OCI-LY7 (cell line): ENCODE results near the gene SH2D1B. TPM values are rescaled to one million over a fixed set of nuclear protein-coding genes. Genes with fewer than 3 reads are reported as not detected.

Experiments
- BruUV-seq: library from RNA; stranded (reverse); fragments of 400-500 nt; replicated peaks from 2 replicates; lab custom pipeline; 2021; lab: Mats Ljungman, UMichigan
- CTCF ChIA-PET: fragments of 300-600 bp; sonication (Branson Sonifier 250); formaldehyde crosslinking; loops from one replicate; lab custom pipeline; 2022; ENCODE audit warnings: antibody characterized with exemption; ENCODE audit not compliant: unreplicated experiment; lab: Charles Lee
- POLR2A ChIA-PET: fragments of 300-600 bp; sonication (Branson Sonifier 250); formaldehyde crosslinking; loops from one replicate; lab custom pipeline; 2022; ENCODE audit warnings: antibody characterized with exemption; lab: Charles Lee
- DNase-seq: peaks from one replicate; pipeline ENCODE4 v3.0.0-alpha.2; 2015; ENCODE audit warnings: low spot score
- H2AFZ ChIP-seq: fragments of 200-600 bp; sonication (generic), shearing (Covaris generic); 2 replicates; pipeline ENCODE4 v1.6.1; 2014; ENCODE audit warnings: mild to moderate bottlenecking, antibody characterized with exemption, low read length, moderate library complexity
- H3K27ac ChIP-seq: fragments of 200-600 bp; sonication (generic); 2 replicates; pipeline ENCODE4 v1.5.1; 2014; ENCODE audit warnings: mixed run types, low read depth, mild to moderate bottlenecking, moderate library complexity, low read length, inconsistent platforms; ENCODE audit not compliant: poor library complexity, severe bottlenecking
- H3K36me3 ChIP-seq: fragments of 200-600 bp; sonication (generic); 2 replicates; pipeline ENCODE4 v1.6.1; 2014; ENCODE audit warnings: mild to moderate bottlenecking, antibody characterized with exemption, low read length, moderate library complexity, mixed read lengths; ENCODE audit not compliant: insufficient read depth
- H3K4me1 ChIP-seq: fragments of 200-600 bp; sonication (generic); 2 replicates; pipeline ENCODE4 v1.5.1; 2014; ENCODE audit warnings: mild to moderate bottlenecking, low read length; ENCODE audit not compliant: insufficient read depth, poor library complexity, severe bottlenecking
- H3K4me2 ChIP-seq: fragments of 200-600 bp; sonication (generic); 2 replicates; pipeline ENCODE4 v1.6.1; 2014; ENCODE audit warnings: mild to moderate bottlenecking, low read length
- H3K4me3 ChIP-seq: fragments of 200-600 bp; sonication (generic); 2 replicates; pipeline ENCODE4 v1.5.1; 2014; ENCODE audit warnings: mild to moderate bottlenecking, low read depth, low read length; ENCODE audit not compliant: poor library complexity, severe bottlenecking
- H3K79me2 ChIP-seq: fragments of 200-600 bp; sonication (generic); 2 replicates; pipeline ENCODE4 v1.6.1; 2016; ENCODE audit warnings: low read depth, mild to moderate bottlenecking, low read length, moderate library complexity, mixed read lengths; ENCODE audit not compliant: insufficient read depth
- H3K9me2 ChIP-seq: fragments of 200-600 bp; sonication (generic); 2 replicates; pipeline ENCODE4 v1.6.1; 2016; ENCODE audit warnings: mild to moderate bottlenecking, low read length, mixed read lengths; ENCODE audit not compliant: insufficient read depth
- H3K9me3 ChIP-seq: fragments of 200-600 bp; sonication (generic); 2 replicates; pipeline ENCODE4 v1.6.1; 2014; ENCODE audit warnings: mild to moderate bottlenecking, mixed run types, low read length, mixed read lengths
- H4K20me1 ChIP-seq: fragments of 200-600 bp; sonication (generic); 2 replicates; pipeline ENCODE4 v1.6.1; 2014; ENCODE audit warnings: mild to moderate bottlenecking, antibody characterized with exemption, low read length, moderate library complexity, mixed read lengths; ENCODE audit not compliant: insufficient read depth
- CTCF ChIP-seq: fragments of 200-600 bp; sonication (generic); conservative IDR thresholded peaks from 2 replicates; pipeline ENCODE4 v1.5.1; 2014; ENCODE audit warnings: mild to moderate bottlenecking, antibody characterized with exemption, low read length, moderate library complexity, mixed read lengths
- EZH2phosphoT487 ChIP-seq: fragments of 200-600 bp; sonication (generic); IDR thresholded peaks from 2 replicates; pipeline ENCODE4 v1.6.1; 2018; ENCODE audit warnings: low read depth, borderline replicate concordance, mild to moderate bottlenecking, mixed run types, antibody characterized with exemption, low read length, moderate library complexity, mixed read lengths
- intact Hi-C: fragments of 100-400 bp; cut with micrococcal nuclease; formaldehyde crosslinking; loops from one replicate; pipeline ENCODE4 v1.10.0; 2022; ENCODE audit not compliant: unreplicated experiment
- total RNA-seq, 2 experiments: library from RNA; depleted of rRNA in 1 of 2; stranded (reverse); fragments of >200 nt in 1 of 2; shearing (Covaris generic) in 1 of 2; gene quantifications; 2 replicates each; pipeline ENCODE4 v1.2.3, GENCODE V29; 2014 to 2022

The SH2D1B gene
- total RNA-seq, 2 experiments from 2014 or later = not detected

- intact Hi-C loops = no loop called here
- Histone ChIP-seq H3K4me3 (no peak overlapping the region), H3K27ac (no peak overlapping the region), H3K9me3 (no peaks in the 10 kb centered on the region), H2AFZ (no peak overlapping the region), H3K36me3 (no peaks in the 10 kb centered on the region), H3K79me2 (no peaks in the 10 kb centered on the region), H3K4me1 (no peaks in the 10 kb centered on the region), H4K20me1 (no peaks in the 10 kb centered on the region; the same call in 1 of the 2 replicates), H3K4me2 (no peak overlapping the region), H3K9me2 (no peaks in the 10 kb centered on the region)
- BruUV-seq = no TSS peak
- DNase-seq = no peak
- ChIA-PET CTCF (no interaction called here), POLR2A (no interaction called here)
- TF ChIP-seq EZH2phosphoT487 (no peak), CTCF (no peak)
Measured at GRCh38 chr1:162351246-162351842, 60.6 kb downstream of the SH2D1B start.

- no peak overlapping the region for H2AFZ ChIP-seq
- no peak overlapping the region for H3K4me2 ChIP-seq
- no peaks in the 10 kb centered on the region; the same call in 1 of the 2 replicates for H4K20me1 ChIP-seq
- no peaks in the 10 kb centered on the region for H3K36me3 ChIP-seq
- H3K79me2 ChIP-seq = no peaks in the 10 kb centered on the region
- ChIA-PET CTCF (no interaction called here), POLR2A (no interaction called here)
- no peaks in the 10 kb centered on the region for H3K9me3 ChIP-seq
- H3K4me3 ChIP-seq = no peak overlapping the region
- H3K4me1 ChIP-seq = no peaks in the 10 kb centered on the region
- no peak overlapping the region for H3K27ac ChIP-seq
- intact Hi-C loops = no loop called here
- no peak for TF ChIP-seq CTCF
- TF ChIP-seq EZH2phosphoT487 = no peak
- DNase-seq = no peak
- H3K9me2 ChIP-seq = no peaks in the 10 kb centered on the region
- no TSS peak for BruUV-seq
Measured at GRCh38 chr1:162349635-162350330, 62.2 kb downstream of the SH2D1B start.

GRCh38 chr1:162347281-162347680 is 64.7 kb downstream of the SH2D1B start:
- H3K27ac ChIP-seq = no peak overlapping the region
- ChIA-PET CTCF (no interaction called here), POLR2A (interaction anchor here (0.7 kb wide), 1 partner anchor 57 kb away, joined by 3 read pairs; no protein-coding TSS in a partner anchor)
- intact Hi-C loops = no loop called here
- H3K4me3 ChIP-seq = no peak overlapping the region
- no peaks in the 10 kb centered on the region for H3K9me2 ChIP-seq
- TF ChIP-seq CTCF = no peak
- TF ChIP-seq EZH2phosphoT487 = no peak
- BruUV-seq = no TSS peak
- H3K9me3 ChIP-seq = no peaks in the 10 kb centered on the region
- no peaks in the 10 kb centered on the region; the same call in 1 of the 2 replicates for H4K20me1 ChIP-seq
- no peaks in the 10 kb centered on the region for H3K4me1 ChIP-seq
- no peak overlapping the region for H3K4me2 ChIP-seq
- no peak overlapping the region for H2AFZ ChIP-seq
- no peaks in the 10 kb centered on the region for H3K36me3 ChIP-seq
- no peaks in the 10 kb centered on the region for H3K79me2 ChIP-seq
- DNase-seq = no peak
